Keratinocyte (primary cell): ENCODE data around the gene DDAH1.

ENCODE experiments used
- EZH2 ChIP-seq: IDR thresholded peaks from one replicate; pipeline ENCODE4 v1.6.1; 2012; ENCODE audit warnings: inconsistent platforms, mild to moderate bottlenecking, low read length, moderate library complexity
- TF ChIP-seq, protein P1 (sequence below), 3 experiments: IDR thresholded peaks in 1 of 3; conservative IDR thresholded peaks in 1 of 3; optimal IDR thresholded peaks in 1 of 3; 2 replicates in 2 of 3; 3 replicates in 1 of 3; pipeline versions ENCODE3 to v1.5.1; 2011; ENCODE audit warnings: low read length in 3 of 3, mild to moderate bottlenecking in 3 of 3, moderate library complexity in 2 of 3, control low read depth in 1 of 3, inconsistent platforms in 1 of 3; ENCODE audit not compliant: insufficient read depth in 2 of 3; ENCODE audit errors: extremely low read depth in 1 of 3

DNA sequence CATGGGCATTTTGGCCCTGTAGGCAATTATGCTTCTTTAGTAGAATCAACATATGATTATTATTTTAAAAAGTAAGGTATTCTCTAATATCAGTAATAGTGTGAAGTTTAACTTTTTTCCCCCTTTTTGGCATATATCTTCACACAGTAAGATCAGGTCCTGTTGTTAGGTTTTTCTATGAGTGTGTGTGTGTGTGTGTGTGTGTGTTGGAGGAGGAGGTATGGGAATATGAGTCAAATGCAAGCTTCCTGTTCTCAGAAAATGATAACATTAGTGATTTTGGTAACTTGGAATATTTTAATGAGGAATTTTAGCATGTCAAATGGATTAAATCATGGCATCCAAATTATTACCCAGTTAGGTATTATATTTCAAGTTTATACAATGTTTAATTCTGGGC is 122.8 kb downstream of the DDAH1 start:
- TF ChIP-seq, protein P1, sequence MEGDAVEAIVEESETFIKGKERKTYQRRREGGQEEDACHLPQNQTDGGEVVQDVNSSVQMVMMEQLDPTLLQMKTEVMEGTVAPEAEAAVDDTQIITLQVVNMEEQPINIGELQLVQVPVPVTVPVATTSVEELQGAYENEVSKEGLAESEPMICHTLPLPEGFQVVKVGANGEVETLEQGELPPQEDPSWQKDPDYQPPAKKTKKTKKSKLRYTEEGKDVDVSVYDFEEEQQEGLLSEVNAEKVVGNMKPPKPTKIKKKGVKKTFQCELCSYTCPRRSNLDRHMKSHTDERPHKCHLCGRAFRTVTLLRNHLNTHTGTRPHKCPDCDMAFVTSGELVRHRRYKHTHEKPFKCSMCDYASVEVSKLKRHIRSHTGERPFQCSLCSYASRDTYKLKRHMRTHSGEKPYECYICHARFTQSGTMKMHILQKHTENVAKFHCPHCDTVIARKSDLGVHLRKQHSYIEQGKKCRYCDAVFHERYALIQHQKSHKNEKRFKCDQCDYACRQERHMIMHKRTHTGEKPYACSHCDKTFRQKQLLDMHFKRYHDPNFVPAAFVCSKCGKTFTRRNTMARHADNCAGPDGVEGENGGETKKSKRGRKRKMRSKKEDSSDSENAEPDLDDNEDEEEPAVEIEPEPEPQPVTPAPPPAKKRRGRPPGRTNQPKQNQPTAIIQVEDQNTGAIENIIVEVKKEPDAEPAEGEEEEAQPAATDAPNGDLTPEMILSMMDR (optimal IDR thresholded peaks at IDR 0.05 in 1 of 3, IDR thresholded peaks at IDR 0.05 in 1 of 3, conservative IDR thresholded peaks at IDR 0.05 in 1 of 3; ENCODE audit: extremely low read depth in 1 of 3, insufficient read depth in 2 of 3, low read length in 3 of 3): no peak
- no peak for TF ChIP-seq EZH2
